ENCODE data around the gene FASTKD2.

- no peak for TF ChIP-seq CTCF (IDR thresholded peaks at IDR 0.05)
- TF ChIP-seq POLR2A (IDR thresholded peaks at IDR 0.05) = no peak
These were observed 26.1 kb upstream of the FASTKD2 start for GRCh38 chr2:206739271-206739670.

All from testis (tissue), 2 donors.